Fibroblast of mammary gland (primary cell): Measurements from ENCODE around the gene TCEA2.

Experiments
- DNase-seq: peaks from one replicate; pipeline ENCODE4 v3.0.0-alpha.2; 2010; ENCODE audit warnings: low read depth
- H3K4me3 ChIP-seq: 2 replicates; pipeline ENCODE4 v1.5.1; 2011; ENCODE audit warnings: low read depth, mild to moderate bottlenecking, low read length, moderate library complexity; ENCODE audit not compliant: control insufficient read depth
- CTCF ChIP-seq: conservative IDR thresholded peaks from 2 replicates; pipeline ENCODE4 v1.5.1; 2011; ENCODE audit warnings: low read depth, low read length, inconsistent platforms; ENCODE audit not compliant: control insufficient read depth, insufficient read depth

Gene TCEA2

GRCh38 chr20:64030371-64031134 is 32.4 kb upstream of the TCEA2 start:
- no peak for DNase-seq
- TF ChIP-seq CTCF: no peak

GRCh38 chr20:64031822-64032314 is 31.1 kb upstream of the TCEA2 start:
- no peak for DNase-seq
- TF ChIP-seq CTCF: no peak
- H3K4me3 ChIP-seq: no peak overlapping the region

More at GRCh38 chr20:64030371-64031134, 32.4 kb upstream of the TCEA2 start:
- no peak overlapping the region for H3K4me3 ChIP-seq

DNA sequence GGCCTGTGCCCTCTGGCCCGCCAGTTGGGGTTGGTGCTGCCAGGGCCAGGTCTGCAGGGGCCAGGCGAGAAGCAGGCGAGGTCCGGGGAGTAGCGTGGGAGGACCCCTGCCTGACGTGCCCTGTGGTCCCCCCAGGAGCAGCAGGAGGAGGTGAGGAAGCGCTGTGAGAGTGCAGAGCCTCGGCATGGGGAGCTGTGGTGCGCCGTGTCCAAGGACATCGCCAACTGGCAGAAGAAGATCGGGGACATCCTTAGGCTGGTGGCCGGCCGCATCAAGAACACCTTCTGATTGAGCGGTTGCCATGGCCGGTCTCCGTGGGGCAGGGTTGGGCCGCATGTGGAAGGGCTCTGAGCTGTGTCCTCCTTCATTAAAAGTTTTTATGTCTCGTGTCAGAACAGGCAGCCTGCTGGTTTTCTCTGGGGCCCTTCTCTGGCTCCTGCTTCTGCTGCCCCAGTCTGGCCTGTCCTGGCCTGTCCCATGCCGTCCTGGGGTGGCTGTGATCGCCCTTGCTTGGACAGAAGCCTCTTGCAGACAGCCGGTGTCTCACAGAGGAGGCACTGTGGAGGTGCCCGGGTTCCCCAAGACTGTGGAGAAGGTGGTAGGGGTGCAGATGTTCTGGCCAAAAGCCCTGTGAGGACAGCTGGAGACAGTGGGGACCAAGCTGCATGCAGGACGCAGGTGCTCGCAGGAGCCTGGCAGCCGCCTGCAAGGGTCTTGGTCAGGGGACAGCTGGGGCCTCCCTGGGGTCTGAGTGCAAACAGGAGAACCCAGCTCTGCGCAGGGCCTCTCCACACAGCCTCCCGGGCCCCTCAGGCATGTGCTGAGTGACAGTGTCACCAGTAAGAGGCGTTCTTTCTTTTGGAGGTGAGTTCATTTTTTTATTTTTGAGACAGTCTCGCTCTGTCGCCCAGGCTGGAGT is 30.0 kb upstream of the TCEA2 start:
- no peak overlapping the region for H3K4me3 ChIP-seq
- no peak for DNase-seq
- no peak for TF ChIP-seq CTCF

- no peak for TF ChIP-seq CTCF
- no peak overlapping the region for H3K4me3 ChIP-seq
- peak; percentile 57 for DNase-seq
Observed at GRCh38 chr20:64033981-64034493, 29.0 kb upstream of the TCEA2 start.

- no peak for TF ChIP-seq CTCF
- DNase-seq: no peak
- no peak overlapping the region for H3K4me3 ChIP-seq
Observed at GRCh38 chr20:64035066-64035932, 27.7 kb upstream of the TCEA2 start.

DNA sequence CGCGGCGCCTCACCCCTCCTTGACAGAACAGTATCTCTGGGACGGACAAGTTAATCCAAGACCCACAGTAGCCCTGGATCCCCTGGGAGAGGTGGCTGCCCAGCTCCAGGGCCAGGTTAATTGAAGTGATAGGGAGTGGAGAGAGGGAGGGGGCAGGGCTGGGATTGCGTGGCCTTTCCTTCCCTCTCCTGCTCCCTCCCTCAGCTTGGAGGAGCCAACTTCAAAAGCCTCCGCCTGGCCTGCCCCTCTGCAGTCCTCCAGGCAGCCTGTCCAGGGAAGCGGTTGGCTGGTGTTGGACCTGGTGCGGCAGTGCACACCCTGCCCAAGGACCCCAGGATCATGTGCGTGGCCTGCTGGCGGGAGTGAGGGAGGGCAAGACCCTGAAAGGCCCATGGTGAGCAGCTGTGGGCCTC is 27.1 kb upstream of the TCEA2 start, which contains the start of gene C20orf204:
TSS of gene C20orf204 (plus strand) at position 250 of the 413 bp plus-strand sequence. CDS start at position 392, 142 bp downstream.
- no peak for TF ChIP-seq CTCF
- no peak for DNase-seq
- H3K4me3 ChIP-seq: no peak within 1 kb of the TSS
